ENCODE measurements around the gene CRACDL.

CRACDL gene

GRCh38 chr2:98846041-98846440 is 90.0 kb downstream of the CRACDL start:
- TF ChIP-seq CTCF (IDR thresholded peaks at IDR 0.05; ENCODE audit: low read depth, low read length, poor library complexity, severe bottlenecking) (no peak), EZH2phosphoT487 (IDR thresholded peaks at IDR 0.05; ENCODE audit: borderline replicate concordance, low read length) (no peak)
- no peaks in the 10 kb centered on the region for H4K20me1 ChIP-seq (ENCODE audit: control insufficient read depth, insufficient read depth, low read depth, low read length)
- H3K9me2 ChIP-seq (replicated peaks; ENCODE audit: control insufficient read depth, low read length) = no peaks in the 10 kb centered on the region
- no peaks in the 10 kb centered on the region for H3F3A ChIP-seq (ENCODE audit: control insufficient read depth, insufficient read depth)
- H3K79me2 ChIP-seq (ENCODE audit: control insufficient read depth, low read length) = no peaks in the 10 kb centered on the region
- H3K4me1 ChIP-seq (ENCODE audit: control insufficient read depth, low read length) = no peaks in the 10 kb centered on the region
- H3K4me3 ChIP-seq (ENCODE audit: low read length) = no peak overlapping the region
- H3K27me3 ChIP-seq (ENCODE audit: control insufficient read depth, low read length) = peaks cover 7% of the 10 kb centered on the region
- H3K27ac ChIP-seq (ENCODE audit: low read depth, low read length) = no peak overlapping the region
- no peaks in the 10 kb centered on the region for H3K9me3 ChIP-seq (ENCODE audit: control insufficient read depth, insufficient read depth, low read length)
- no peaks in the 10 kb centered on the region for H3K36me3 ChIP-seq (ENCODE audit: control insufficient read depth, low read length)
- H3K4me2 ChIP-seq (ENCODE audit: low read length) = no peak overlapping the region

GRCh38 chr2:98842136-98842535 is 93.9 kb downstream of the CRACDL start:
- TF ChIP-seq CTCF (IDR thresholded peaks at IDR 0.05; ENCODE audit: low read depth, low read length, poor library complexity, severe bottlenecking) = no peak
- no peak for TF ChIP-seq EZH2phosphoT487 (IDR thresholded peaks at IDR 0.05; ENCODE audit: borderline replicate concordance, low read length)
- peaks cover 12% of the 10 kb centered on the region for H3K27me3 ChIP-seq (ENCODE audit: control insufficient read depth, low read length)
- H3K4me3 ChIP-seq (ENCODE audit: low read length) = no peak overlapping the region
- no peaks in the 10 kb centered on the region for H3K79me2 ChIP-seq (ENCODE audit: control insufficient read depth, low read length)
- no peak overlapping the region for H3K4me2 ChIP-seq (ENCODE audit: low read length)
- no peaks in the 10 kb centered on the region for H3F3A ChIP-seq (ENCODE audit: control insufficient read depth, insufficient read depth)
- H3K9me3 ChIP-seq (ENCODE audit: control insufficient read depth, insufficient read depth, low read length) = no peaks in the 10 kb centered on the region
- no peak overlapping the region for H3K27ac ChIP-seq (ENCODE audit: low read depth, low read length)
- H4K20me1 ChIP-seq (ENCODE audit: control insufficient read depth, insufficient read depth, low read depth, low read length) = no peaks in the 10 kb centered on the region
- H3K4me1 ChIP-seq (ENCODE audit: control insufficient read depth, low read length) = peaks cover 4% of the 10 kb centered on the region
- H3K9me2 ChIP-seq (replicated peaks; ENCODE audit: control insufficient read depth, low read length) = no peaks in the 10 kb centered on the region
- H3K36me3 ChIP-seq (ENCODE audit: control insufficient read depth, low read length) = no peaks in the 10 kb centered on the region

GRCh38 chr2:98839292-98839691 is 96.7 kb downstream of the CRACDL start:
- Histone ChIP-seq H3K27me3 (ENCODE audit: control insufficient read depth, low read length) (peaks cover 12% of the 10 kb centered on the region; the same call in 1 of the 2 replicates), H3K9me2 (replicated peaks; ENCODE audit: control insufficient read depth, low read length) (no peaks in the 10 kb centered on the region), H3F3A (ENCODE audit: control insufficient read depth, insufficient read depth) (no peaks in the 10 kb centered on the region), H3K36me3 (ENCODE audit: control insufficient read depth, low read length) (no peaks in the 10 kb centered on the region), H3K4me2 (ENCODE audit: low read length) (no peak overlapping the region), H3K4me1 (ENCODE audit: control insufficient read depth, low read length) (peaks cover 4% of the 10 kb centered on the region), H4K20me1 (ENCODE audit: control insufficient read depth, insufficient read depth, low read depth, low read length) (no peaks in the 10 kb centered on the region), H3K79me2 (ENCODE audit: control insufficient read depth, low read length) (no peaks in the 10 kb centered on the region), H3K9me3 (ENCODE audit: control insufficient read depth, insufficient read depth, low read length) (no peaks in the 10 kb centered on the region), H3K27ac (ENCODE audit: low read depth, low read length) (no peak overlapping the region), H3K4me3 (ENCODE audit: low read length) (no peak overlapping the region)
- TF ChIP-seq EZH2phosphoT487 (IDR thresholded peaks at IDR 0.05; ENCODE audit: borderline replicate concordance, low read length) (no peak), CTCF (IDR thresholded peaks at IDR 0.05; ENCODE audit: low read depth, low read length, poor library complexity, severe bottlenecking) (no peak)

Data from DOHH2 (cell line).